Measurements from ENCODE around the gene SYNE4.

DNA sequence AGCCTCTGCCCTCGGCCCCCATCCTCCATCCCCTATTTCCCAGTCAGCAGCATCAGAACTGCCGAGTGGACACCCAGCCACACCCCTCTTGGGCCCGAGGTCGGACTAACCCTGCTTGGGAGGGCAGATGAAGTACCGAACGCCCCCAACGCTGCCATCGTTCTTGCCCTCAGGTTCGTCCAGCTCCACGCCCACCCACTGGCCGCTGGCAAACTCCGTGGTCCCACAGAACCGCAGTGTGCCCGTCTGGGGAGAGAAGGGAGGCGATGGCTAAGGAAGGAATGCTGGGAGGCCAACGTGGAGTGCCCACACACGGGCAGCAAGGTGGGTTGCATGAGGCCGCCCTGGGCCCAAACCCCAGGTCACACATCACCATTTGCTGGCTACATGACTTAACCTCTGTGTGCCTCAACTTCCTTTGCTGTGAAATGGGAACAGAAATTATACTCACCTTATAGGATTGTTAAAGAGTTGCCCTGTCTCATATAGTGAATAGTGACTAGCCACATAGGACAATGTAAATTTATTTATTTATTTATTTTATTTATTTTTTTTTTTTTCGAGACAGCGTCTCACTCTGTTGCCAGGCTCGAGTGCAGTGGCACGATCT lies 10.6 kb upstream of the SYNE4 start:
- TF ChIP-seq EZH2phosphoT487 (IDR thresholded peaks at IDR 0.05; ENCODE audit: insufficient read depth, low read depth), result no peak
- TF ChIP-seq EZH2 (IDR thresholded peaks at IDR 0.05; ENCODE audit: insufficient read depth, poor library complexity, severe bottlenecking), result no peak

Measured in GM23248 (cell line).